SJCRH30 (cell line): ENCODE results near the gene UBE2S. TPM values are rescaled to one million over a fixed set of nuclear protein-coding genes. Genes with fewer than 3 reads are reported as not detected.

Experiments used
- DNase-seq, 2 experiments: peaks; one replicate each; pipeline ENCODE4 v3.0.0-alpha.2; 2015 to 2020
- H3K27ac ChIP-seq: fragments of 250-450 bp; sonication (Bioruptor Pico); 2 replicates; pipeline ENCODE4 v1.5.1; 2020; ENCODE audit warnings: mild to moderate bottlenecking, moderate library complexity
- H3K27me3 ChIP-seq: fragments of 250-450 bp; sonication (Bioruptor Pico); 2 replicates; pipeline ENCODE4 v1.5.1; 2020; ENCODE audit warnings: mild to moderate bottlenecking, moderate library complexity
- H3K36me3 ChIP-seq: fragments of 250-450 bp; sonication (Bioruptor Pico); 2 replicates; pipeline ENCODE4 v1.5.1; 2020; ENCODE audit warnings: mild to moderate bottlenecking, moderate library complexity
- H3K4me1 ChIP-seq: fragments of 250-450 bp; sonication (Bioruptor Pico); 2 replicates; pipeline ENCODE4 v1.5.1; 2020; ENCODE audit warnings: mild to moderate bottlenecking, moderate library complexity
- H3K4me3 ChIP-seq: fragments of 250-450 bp; sonication (Bioruptor Pico); 2 replicates; pipeline ENCODE4 v1.5.1; 2020; ENCODE audit warnings: mild to moderate bottlenecking, moderate library complexity
- H3K9me3 ChIP-seq: fragments of 250-450 bp; sonication (Bioruptor Pico); replicated peaks from 2 replicates; pipeline ENCODE4 v1.5.1; 2020; ENCODE audit warnings: mild to moderate bottlenecking, moderate library complexity
- total RNA-seq: library from RNA; depleted of rRNA; stranded (reverse); fragments of >200 nt; shearing (Covaris generic); gene quantifications from 2 replicates; pipeline ENCODE4 v1.2.3, GENCODE V29; 2014; rRNA removed

UBE2S gene
- total RNA-seq, 1 experiment from 2014 or later: 509 TPM

- Histone ChIP-seq H3K4me3 (no peak overlapping the region), H3K27ac (no peak overlapping the region), H3K36me3 (no peaks in the 10 kb centered on the region), H3K4me1 (peaks cover 12% of the 10 kb centered on the region; the same call in 1 of the 2 replicates), H3K27me3 (peaks cover 3% of the 10 kb centered on the region; the same call in 1 of the 2 replicates), H3K9me3 (no peaks in the 10 kb centered on the region)
- DNase-seq: no peak
Observed at GRCh38 chr19:55358493-55358892, 49.1 kb downstream of the UBE2S start.

GRCh38 chr19:55355213-55355821, 52.3 kb downstream of the UBE2S start:
- Histone ChIP-seq H3K4me3 (no peak overlapping the region), H3K36me3 (no peaks in the 10 kb centered on the region), H3K4me1 (peaks cover 7% of the 10 kb centered on the region; the same call in 1 of the 2 replicates), H3K27me3 (peaks cover 3% of the 10 kb centered on the region; the same call in 1 of the 2 replicates), H3K9me3 (no peaks in the 10 kb centered on the region), H3K27ac (no peak overlapping the region)
- DNase-seq: peak; percentile 53 to 58

- Histone ChIP-seq H3K4me1 (peaks cover 7% of the 10 kb centered on the region; the same call in 1 of the 2 replicates), H3K27me3 (peaks cover 3% of the 10 kb centered on the region; the same call in 1 of the 2 replicates), H3K9me3 (no peaks in the 10 kb centered on the region), H3K36me3 (no peaks in the 10 kb centered on the region), H3K4me3 (no peak within 1 kb of the TSS), H3K27ac (no peak within 1 kb of the TSS)
- no peak for DNase-seq
Observed at GRCh38 chr19:55354698-55355212, 52.8 kb downstream of the UBE2S start, which contains the start of gene COX6B2. Gene COX6B2, minus strand, starts transcription at chr19:55354719. Its CDS starts 198 bp downstream, at chr19:55354521.

- Histone ChIP-seq H3K27ac (no peak overlapping the region), H3K9me3 (no peaks in the 10 kb centered on the region), H3K36me3 (peaks cover 3% of the 10 kb centered on the region), H3K4me1 (peaks cover 7% of the 10 kb centered on the region; the same call in 1 of the 2 replicates), H3K27me3 (peaks cover 3% of the 10 kb centered on the region; the same call in 1 of the 2 replicates), H3K4me3 (no peak overlapping the region)
- no peak for DNase-seq
Observed at GRCh38 chr19:55353803-55354697, 53.5 kb downstream of the UBE2S start.

- H3K27me3 ChIP-seq: no peaks in the 10 kb centered on the region; the same call in 1 of the 2 replicates
- H3K36me3 ChIP-seq: peaks cover 3% of the 10 kb centered on the region
- no peak for DNase-seq
- no peak overlapping the region for H3K4me3 ChIP-seq
- no peak overlapping the region for H3K27ac ChIP-seq
- H3K9me3 ChIP-seq: no peaks in the 10 kb centered on the region
- peaks cover 7% of the 10 kb centered on the region; the same call in 1 of the 2 replicates for H3K4me1 ChIP-seq
Observed at GRCh38 chr19:55353356-55353802, 54.2 kb downstream of the UBE2S start.

- no peaks in the 10 kb centered on the region; the same call in 1 of the 2 replicates for H3K27me3 ChIP-seq
- peaks cover 7% of the 10 kb centered on the region; the same call in 1 of the 2 replicates for H3K4me1 ChIP-seq
- DNase-seq: no peak
- no peaks in the 10 kb centered on the region for H3K9me3 ChIP-seq
- peaks cover 3% of the 10 kb centered on the region for H3K36me3 ChIP-seq
- H3K4me3 ChIP-seq: no peak overlapping the region
- H3K27ac ChIP-seq: no peak overlapping the region
Observed at GRCh38 chr19:55352549-55353145, 54.9 kb downstream of the UBE2S start.

- H3K36me3 ChIP-seq: peaks cover 4% of the 10 kb centered on the region
- no peak overlapping the region for H3K27ac ChIP-seq
- no peak overlapping the region for H3K4me3 ChIP-seq
- peaks cover 7% of the 10 kb centered on the region; the same call in 1 of the 2 replicates for H3K4me1 ChIP-seq
- no peak for DNase-seq
- no peaks in the 10 kb centered on the region; the same call in 1 of the 2 replicates for H3K27me3 ChIP-seq
- no peaks in the 10 kb centered on the region for H3K9me3 ChIP-seq
Observed at GRCh38 chr19:55352040-55352439, 55.5 kb downstream of the UBE2S start.

GRCh38 chr19:55350620-55351315, 56.8 kb downstream of the UBE2S start:
- Histone ChIP-seq H3K27me3 (no peaks in the 10 kb centered on the region; the same call in 1 of the 2 replicates), H3K27ac (no peak overlapping the region), H3K4me3 (no peak overlapping the region), H3K4me1 (peaks cover 10% of the 10 kb centered on the region), H3K9me3 (no peaks in the 10 kb centered on the region), H3K36me3 (peaks cover 5% of the 10 kb centered on the region)
- no peak for DNase-seq

Other genes with a start within 250 kb of the UBE2S start
- gene DNAAF3, start 241.2 kb downstream of the UBE2S start, total RNA-seq: 9.1 and 14.0 TPM in 2 replicates
- gene SYT5, start 227.5 kb downstream of the UBE2S start, total RNA-seq: 0.36 TPM in 1 of 2 replicates, not detected in the other
- 0.94 and 1.4 TPM in 2 replicates for gene PTPRH, start 198.3 kb downstream of the UBE2S start, total RNA-seq
- gene TMEM86B, start 179.0 kb downstream of the UBE2S start, total RNA-seq: 2.3 and 2.5 TPM in 2 replicates
- 39.5 and 44.9 TPM in 2 replicates for gene PPP6R1, start 148.8 kb downstream of the UBE2S start, total RNA-seq
- 39.3 and 40.8 TPM in 2 replicates for gene HSPBP1, start 127.7 kb downstream of the UBE2S start, total RNA-seq
- 13.2 and 15.8 TPM in 2 replicates for gene BRSK1, start 123.8 kb downstream of the UBE2S start, total RNA-seq
- not detected in 2 replicates for gene TMEM150B, start 82.4 kb downstream of the UBE2S start, total RNA-seq
- gene KMT5C, start 67.9 kb downstream of the UBE2S start, total RNA-seq: 21.2 and 21.6 TPM in 2 replicates
- 0.45 TPM in 1 of 2 replicates, not detected in the other for gene COX6B2, start 53.1 kb downstream of the UBE2S start, total RNA-seq
- not detected in 2 replicates for gene GARIN5B, start 44.5 kb downstream of the UBE2S start, total RNA-seq
- gene IL11, start 37.3 kb downstream of the UBE2S start, total RNA-seq: 16.7 and 17.8 TPM in 2 replicates
- not detected in 2 replicates for gene TMEM190, start 31.0 kb downstream of the UBE2S start, total RNA-seq
- 0.14 and 0.25 TPM in 2 replicates for gene TMEM238, start 23.5 kb downstream of the UBE2S start, total RNA-seq
- gene RPL28, start 21.9 kb downstream of the UBE2S start, total RNA-seq: 612 and 617 TPM in 2 replicates
- not detected in 2 replicates for gene SHISA7, start 35.5 kb upstream of the UBE2S start, total RNA-seq
- 63.2 and 70.8 TPM in 2 replicates for gene ISOC2, start 53.9 kb upstream of the UBE2S start, total RNA-seq
- gene C19orf85, start 57.0 kb upstream of the UBE2S start, total RNA-seq: not detected in 2 replicates
- gene ZNF628, start 68.8 kb upstream of the UBE2S start, total RNA-seq: 2.9 and 3.6 TPM in 2 replicates
- gene NAT14, start 77.4 kb upstream of the UBE2S start, total RNA-seq: 22.1 and 25.9 TPM in 2 replicates
- 3.1 and 3.8 TPM in 2 replicates for gene SSC5D, start 80.6 kb upstream of the UBE2S start, total RNA-seq
- 6.8 and 6.9 TPM in 2 replicates for gene SBK2, start 129.3 kb upstream of the UBE2S start, total RNA-seq
- gene SBK3, start 137.8 kb upstream of the UBE2S start, total RNA-seq: 0.30 and 0.87 TPM in 2 replicates
- gene ZNF579, start 173.1 kb upstream of the UBE2S start, total RNA-seq: 5.4 and 7.5 TPM in 2 replicates
- gene FIZ1, start 191.7 kb upstream of the UBE2S start, total RNA-seq: 7.9 and 10.3 TPM in 2 replicates
- gene ZNF524, start 192.5 kb upstream of the UBE2S start, total RNA-seq: 2.7 and 3.2 TPM in 2 replicates
- gene ZNF865, start 197.9 kb upstream of the UBE2S start, total RNA-seq: 1.7 and 2.0 TPM in 2 replicates
- 2.7 and 3.1 TPM in 2 replicates for gene ZNF784, start 216.8 kb upstream of the UBE2S start, total RNA-seq
- 7.9 and 8.0 TPM in 2 replicates for gene ZNF580, start 233.2 kb upstream of the UBE2S start, total RNA-seq
- gene ZNF581, start 235.9 kb upstream of the UBE2S start, total RNA-seq: 17.9 and 18.7 TPM in 2 replicates
- gene CCDC106, start 240.4 kb upstream of the UBE2S start, total RNA-seq: 9.7 and 10.8 TPM in 2 replicates
- gene U2AF2, start 247.2 kb upstream of the UBE2S start, total RNA-seq: 131 and 136 TPM in 2 replicates